Lower leg skin (tissue), 3 donors: Measurements from ENCODE around the gene SLIT3.

ENCODE experiments used
- POLR2A ChIP-seq, 2 donors: fragments of 450-650 bp; IDR thresholded peaks; one replicate each; pipeline ENCODE4 v1.6.1; 2016 to 2017; ENCODE audit warnings: antibody characterized with exemption in 2 of 2, mild to moderate bottlenecking in 1 of 2, moderate library complexity in 1 of 2
- TF ChIP-seq, protein P1 (sequence below), 3 donors: fragments of 450-650 bp; IDR thresholded peaks; one replicate each; pipeline ENCODE4 v1.5.1; 2016; ENCODE audit warnings: antibody characterized with exemption in 3 of 3, mild to moderate bottlenecking in 3 of 3, moderate library complexity in 2 of 3

DNA sequence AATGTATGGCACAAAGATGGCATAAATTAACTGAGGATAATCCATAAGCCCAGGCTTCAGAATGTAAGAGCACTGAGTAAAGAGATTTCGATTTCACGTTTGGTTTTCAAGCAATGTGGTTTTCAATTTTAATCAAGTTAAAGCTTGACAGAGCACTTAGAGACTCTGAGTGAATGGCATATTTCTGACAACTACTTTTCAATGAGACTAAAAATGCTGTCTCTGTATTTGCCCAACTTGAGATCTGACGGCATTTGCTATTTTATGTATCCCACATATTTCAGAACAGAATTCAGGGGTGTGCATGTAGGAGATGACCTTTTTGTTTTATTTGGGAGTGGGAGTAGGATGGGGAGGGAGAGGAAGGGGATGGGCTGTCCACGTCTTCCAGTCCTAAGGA lies 441.5 kb downstream of the SLIT3 start:
- TF ChIP-seq, protein P1, sequence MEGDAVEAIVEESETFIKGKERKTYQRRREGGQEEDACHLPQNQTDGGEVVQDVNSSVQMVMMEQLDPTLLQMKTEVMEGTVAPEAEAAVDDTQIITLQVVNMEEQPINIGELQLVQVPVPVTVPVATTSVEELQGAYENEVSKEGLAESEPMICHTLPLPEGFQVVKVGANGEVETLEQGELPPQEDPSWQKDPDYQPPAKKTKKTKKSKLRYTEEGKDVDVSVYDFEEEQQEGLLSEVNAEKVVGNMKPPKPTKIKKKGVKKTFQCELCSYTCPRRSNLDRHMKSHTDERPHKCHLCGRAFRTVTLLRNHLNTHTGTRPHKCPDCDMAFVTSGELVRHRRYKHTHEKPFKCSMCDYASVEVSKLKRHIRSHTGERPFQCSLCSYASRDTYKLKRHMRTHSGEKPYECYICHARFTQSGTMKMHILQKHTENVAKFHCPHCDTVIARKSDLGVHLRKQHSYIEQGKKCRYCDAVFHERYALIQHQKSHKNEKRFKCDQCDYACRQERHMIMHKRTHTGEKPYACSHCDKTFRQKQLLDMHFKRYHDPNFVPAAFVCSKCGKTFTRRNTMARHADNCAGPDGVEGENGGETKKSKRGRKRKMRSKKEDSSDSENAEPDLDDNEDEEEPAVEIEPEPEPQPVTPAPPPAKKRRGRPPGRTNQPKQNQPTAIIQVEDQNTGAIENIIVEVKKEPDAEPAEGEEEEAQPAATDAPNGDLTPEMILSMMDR (IDR thresholded peaks at IDR 0.05), result no peak
- no peak for TF ChIP-seq POLR2A (IDR thresholded peaks at IDR 0.05)
